Measurements from ENCODE around the gene CDK5.

GRCh38 chr7:151012031-151012692, 45.5 kb downstream of the CDK5 start:
- TF ChIP-seq CTCF (IDR thresholded peaks at IDR 0.05 in 2 of 3, conservative IDR thresholded peaks at IDR 0.05 in 1 of 3; ENCODE audit: control insufficient read depth in 2 of 3, extremely low read depth in 1 of 3, insufficient read depth in 1 of 3, low read depth in 3 of 3, low read length in 3 of 3) (no peak), POLR2A (IDR thresholded peaks at IDR 0.05; ENCODE audit: low read depth, low read length) (no peak), SUPT20H (IDR thresholded peaks at IDR 0.05; ENCODE audit: borderline replicate concordance, control insufficient read depth, low read depth, low read length) (no peak), REST (IDR thresholded peaks at IDR 0.05; ENCODE audit: low read depth, low read length) (no peak), HDAC2 (IDR thresholded peaks at IDR 0.05) (no peak), SRF (IDR thresholded peaks at IDR 0.05; ENCODE audit: low read depth in 2 of 2, low read length in 2 of 2) (no peak), BCLAF1 (IDR thresholded peaks at IDR 0.05) (no peak), MAX (IDR thresholded peaks at IDR 0.05; ENCODE audit: low read depth, low read length) (no peak), IRF3 (IDR thresholded peaks at IDR 0.05) (no peak), SMC3 (IDR thresholded peaks at IDR 0.05; ENCODE audit: borderline replicate concordance, low read length) (no peak), SPI1 (IDR thresholded peaks at IDR 0.05; ENCODE audit: borderline replicate concordance, insufficient read depth, low read depth, low read length) (no peak), ZZZ3 (IDR thresholded peaks at IDR 0.05; ENCODE audit: control insufficient read depth, insufficient read length, low read depth) (no peak), CHD1 (IDR thresholded peaks at IDR 0.05; ENCODE audit: low read depth, low read length) (no peak), FOXK2 (IDR thresholded peaks at IDR 0.05) (no peak)
